ENCODE data around the gene FURIN.

Gene FURIN

GRCh38 chr15:90912770-90913075 lies 44.3 kb downstream of the FURIN start:
- DNase-seq (ENCODE audit: low spot score): no peak
- TF ChIP-seq CTCF (IDR thresholded peaks at IDR 0.05; ENCODE audit: extremely low read depth, missing control alignments): no peak

GRCh38 chr15:90913398-90913944 lies 45.1 kb downstream of the FURIN start:
- no peak for TF ChIP-seq CTCF (IDR thresholded peaks at IDR 0.05; ENCODE audit: extremely low read depth, missing control alignments)
- DNase-seq (ENCODE audit: low spot score): no peak

- DNase-seq (ENCODE audit: low spot score): no peak
Observed at GRCh38 chr15:90914305-90915080, 46.1 kb downstream of the FURIN start.

GRCh38 chr15:90915216-90915807 lies 46.9 kb downstream of the FURIN start:
- no peak for DNase-seq (ENCODE audit: low spot score)

More at GRCh38 chr15:90914305-90915080, 46.1 kb downstream of the FURIN start:
- no peak for TF ChIP-seq CTCF (IDR thresholded peaks at IDR 0.05; ENCODE audit: extremely low read depth, missing control alignments)

GRCh38 chr15:90915808-90916440 lies 47.5 kb downstream of the FURIN start:
- DNase-seq (ENCODE audit: low spot score): no peak
- no peak for TF ChIP-seq CTCF (IDR thresholded peaks at IDR 0.05; ENCODE audit: extremely low read depth, missing control alignments)

More at GRCh38 chr15:90915216-90915807, 46.9 kb downstream of the FURIN start:
- TF ChIP-seq CTCF (IDR thresholded peaks at IDR 0.05; ENCODE audit: extremely low read depth, missing control alignments): no peak

- no peak for DNase-seq (ENCODE audit: low spot score)
- no peak for TF ChIP-seq CTCF (IDR thresholded peaks at IDR 0.05; ENCODE audit: extremely low read depth, missing control alignments)
Observed at GRCh38 chr15:90916461-90916860, 48.1 kb downstream of the FURIN start.

GRCh38 chr15:90917569-90917968 lies 49.2 kb downstream of the FURIN start:
- TF ChIP-seq CTCF (IDR thresholded peaks at IDR 0.05; ENCODE audit: extremely low read depth, missing control alignments): no peak
- no peak for DNase-seq (ENCODE audit: low spot score)

Data from GM20000 (cell line).